SK-N-SH treated with all-trans-retinoic acid at 6 μM for 48 hours (cell line): ENCODE data around the gene FOXE1.

Experiments used
- ATAC-seq: fragments of 200-7000 bp; cut with Tn5 transposase; 3 replicates; pipeline ENCODE4 v1.9.1; 2020; ENCODE audit warnings: mild to moderate bottlenecking, moderate library complexity
- ARNTL ChIP-seq: fragments of 450-650 bp; formaldehyde crosslinking; IDR thresholded peaks from 2 replicates; pipeline ENCODE4 v1.5.0; 2020; ENCODE audit warnings: low read depth, mild to moderate bottlenecking, moderate library complexity, borderline replicate concordance
- BACH2 ChIP-seq: fragments of 250-450 bp; sonication (Bioruptor Pico); IDR thresholded peaks from 2 replicates; pipeline ENCODE4 v1.9.0; 2021; ENCODE audit warnings: mild to moderate bottlenecking, borderline replicate concordance
- CSRNP3 ChIP-seq: fragments of 250-450 bp; sonication (Bioruptor Pico); IDR thresholded peaks from 2 replicates; pipeline ENCODE4 v1.5.1; 2021; ENCODE audit warnings: mild to moderate bottlenecking, moderate library complexity
- GLIS3 ChIP-seq: fragments of 250-450 bp; sonication (Bioruptor Pico); IDR thresholded peaks from 2 replicates; pipeline ENCODE4 v1.5.0; 2020; ENCODE audit warnings: mild to moderate bottlenecking, moderate library complexity
- ISL1 ChIP-seq: fragments of 250-450 bp; sonication (Bioruptor Pico); IDR thresholded peaks from 2 replicates; pipeline ENCODE4 v2.1.2; 2022; ENCODE audit warnings: mild to moderate bottlenecking, moderate library complexity
- OSR1 ChIP-seq: fragments of 250-450 bp; sonication (Bioruptor Pico); IDR thresholded peaks from 2 replicates; pipeline ENCODE4 v1.8.0; 2022; ENCODE audit warnings: moderate library complexity, mild to moderate bottlenecking, inconsistent platforms
- PATZ1 ChIP-seq: fragments of 250-450 bp; sonication (Bioruptor Pico); IDR thresholded peaks from 2 replicates; pipeline ENCODE4 v1.8.0; 2020; ENCODE audit warnings: mild to moderate bottlenecking, moderate library complexity, borderline replicate concordance
- POU6F1 ChIP-seq: fragments of 250-450 bp; sonication (Bioruptor Pico); IDR thresholded peaks from 2 replicates; pipeline ENCODE4 v1.8.0; 2021; ENCODE audit warnings: low read depth, mild to moderate bottlenecking, moderate library complexity, borderline replicate concordance
- PPARA ChIP-seq: fragments of 250-450 bp; sonication (Bioruptor Pico); IDR thresholded peaks from 2 replicates; pipeline ENCODE4 v1.5.0; 2020; ENCODE audit warnings: mild to moderate bottlenecking, borderline replicate concordance
- SNAI2 ChIP-seq: fragments of 250-450 bp; sonication (Bioruptor Pico); IDR thresholded peaks from 2 replicates; pipeline ENCODE4 v1.5.0; 2020; ENCODE audit warnings: mild to moderate bottlenecking, moderate library complexity
- TCF4 ChIP-seq: fragments of 250-450 bp; sonication (Bioruptor Pico); IDR thresholded peaks from 2 replicates; pipeline ENCODE4 v1.8.0; 2021; ENCODE audit warnings: mild to moderate bottlenecking, moderate library complexity, borderline replicate concordance
- TOX ChIP-seq: fragments of 250-450 bp; sonication (Bioruptor Pico); IDR thresholded peaks from 2 replicates; pipeline ENCODE4 v1.8.0; 2021; ENCODE audit warnings: mild to moderate bottlenecking, moderate library complexity, borderline replicate concordance
- ZFP30 ChIP-seq: fragments of 450-650 bp; formaldehyde crosslinking; IDR thresholded peaks from 2 replicates; pipeline ENCODE4 v1.5.0; 2022; ENCODE audit warnings: mild to moderate bottlenecking, moderate library complexity
- ZNF565 ChIP-seq: fragments of 450-650 bp; formaldehyde crosslinking; conservative IDR thresholded peaks from 2 replicates; pipeline ENCODE4 v1.5.0; 2020; ENCODE audit warnings: low read depth, mild to moderate bottlenecking, moderate library complexity
- TF ChIP-seq, protein P1 (sequence below): fragments of 250-450 bp; sonication (Bioruptor Pico); IDR thresholded peaks from 2 replicates; pipeline ENCODE4 v1.5.1; 2020; ENCODE audit warnings: low read depth, mild to moderate bottlenecking, moderate library complexity
- TF ChIP-seq, protein P2 (sequence below): fragments of 250-450 bp; sonication (Bioruptor Pico); IDR thresholded peaks from 2 replicates; pipeline ENCODE4 v1.5.0; 2020; ENCODE audit warnings: mild to moderate bottlenecking, moderate library complexity

Gene FOXE1

GRCh38 chr9:97855899-97856298 is 2.9 kb downstream of the FOXE1 start:
- ATAC-seq: no peak
- TF ChIP-seq PPARA (CRISPR knock-in tag) (no peak), ZFP30 (CRISPR knock-in tag) (no peak), TCF4 (no peak), SNAI2 (CRISPR knock-in tag) (no peak), PATZ1 (no peak), TOX (no peak), GLIS3 (no peak), BACH2 (no peak), OSR1 (no peak), ISL1 (no peak), POU6F1 (CRISPR knock-in tag) (no peak), ZNF565 (CRISPR knock-in tag) (no peak)
- TF ChIP-seq, protein P1, sequence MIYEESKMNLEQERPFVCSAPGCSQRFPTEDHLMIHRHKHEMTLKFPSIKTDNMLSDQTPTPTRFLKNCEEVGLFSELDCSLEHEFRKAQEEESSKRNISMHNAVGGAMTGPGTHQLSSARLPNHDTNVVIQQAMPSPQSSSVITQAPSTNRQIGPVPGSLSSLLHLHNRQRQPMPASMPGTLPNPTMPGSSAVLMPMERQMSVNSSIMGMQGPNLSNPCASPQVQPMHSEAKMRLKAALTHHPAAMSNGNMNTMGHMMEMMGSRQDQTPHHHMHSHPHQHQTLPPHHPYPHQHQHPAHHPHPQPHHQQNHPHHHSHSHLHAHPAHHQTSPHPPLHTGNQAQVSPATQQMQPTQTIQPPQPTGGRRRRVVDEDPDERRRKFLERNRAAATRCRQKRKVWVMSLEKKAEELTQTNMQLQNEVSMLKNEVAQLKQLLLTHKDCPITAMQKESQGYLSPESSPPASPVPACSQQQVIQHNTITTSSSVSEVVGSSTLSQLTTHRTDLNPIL: no peak
- TF ChIP-seq, all 23 proteins: peak for 0

DNA sequence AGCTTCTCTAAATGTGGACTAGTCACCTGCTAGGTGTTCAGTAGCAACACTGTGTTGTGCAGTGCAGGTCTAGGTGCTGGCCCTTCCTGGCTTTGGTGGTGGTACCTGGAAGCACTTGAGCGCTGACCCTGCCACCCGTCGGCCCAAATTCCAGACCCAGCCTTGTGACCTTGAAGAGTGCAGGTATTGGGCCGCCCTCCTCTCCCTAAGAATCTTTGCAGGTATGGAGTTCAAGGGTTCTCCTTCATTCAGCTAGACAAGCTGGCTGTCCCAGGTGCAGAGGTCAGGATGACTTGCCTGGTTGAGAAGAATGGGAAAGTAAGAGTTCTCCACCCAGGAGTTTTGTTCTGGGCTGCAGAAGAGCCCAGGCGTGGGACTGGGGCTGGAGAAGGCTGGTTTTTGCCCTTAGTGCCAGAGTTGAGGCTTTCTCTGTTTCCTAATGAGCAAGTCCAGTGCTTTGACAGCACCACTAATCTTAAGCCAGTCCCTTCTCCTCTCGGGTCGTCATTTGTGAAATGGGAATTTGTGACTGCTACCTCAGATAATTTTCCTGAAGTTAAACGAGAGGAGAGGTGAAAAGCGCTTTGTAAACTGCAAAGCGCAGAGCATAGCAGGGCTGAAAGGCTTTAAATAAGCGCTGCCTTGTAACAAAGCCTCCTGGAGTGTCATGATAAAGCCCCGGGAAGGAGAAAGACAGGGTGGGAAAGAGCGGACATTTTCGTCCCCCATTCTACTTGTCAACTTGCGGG is 4.0 kb downstream of the FOXE1 start:
- no peak for ATAC-seq
- no peak for TF ChIP-seq ZFP30 (CRISPR knock-in tag)
- TF ChIP-seq GLIS3: no peak

DNA sequence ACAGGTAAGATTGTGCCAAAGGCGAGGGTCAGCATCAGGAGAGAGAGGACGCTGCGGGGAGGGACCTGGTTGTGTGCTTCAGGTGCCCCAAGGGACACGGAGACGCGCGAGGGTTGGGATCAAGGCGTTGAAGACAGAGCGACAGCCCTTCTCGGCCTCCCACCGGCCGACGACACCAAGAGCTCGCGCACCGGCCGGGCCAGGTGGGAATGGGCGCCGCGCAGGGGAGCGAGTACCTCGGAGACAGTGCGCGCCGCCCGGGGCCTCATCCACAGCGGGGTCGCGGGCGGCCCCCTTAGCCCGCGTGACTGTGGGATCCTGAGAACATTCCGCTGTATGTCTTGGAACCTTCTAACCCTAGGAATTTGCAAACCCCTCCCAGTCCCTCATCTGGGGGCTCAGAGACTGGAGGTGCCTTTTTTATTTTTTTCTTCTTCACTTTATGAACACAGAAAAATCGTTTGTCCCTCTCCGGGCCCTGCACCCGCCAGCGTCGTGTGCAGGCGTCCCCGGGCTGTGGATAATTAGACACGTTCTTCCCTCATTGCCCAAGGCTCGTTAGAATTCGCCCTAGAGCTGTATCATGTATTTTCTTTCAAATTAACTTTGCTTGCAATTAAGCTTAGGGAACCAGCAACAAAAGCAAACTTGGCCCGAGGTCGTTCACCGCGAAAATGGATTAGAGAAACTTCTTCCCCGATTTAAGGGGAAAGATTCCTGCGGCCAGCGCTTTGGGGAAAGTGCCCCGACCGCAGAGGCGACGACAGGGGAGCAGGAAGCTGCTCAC is 4.8 kb downstream of the FOXE1 start:
- no peak for ATAC-seq

More for the DNA sequence above, 4.8 kb downstream of the FOXE1 start:
- TF ChIP-seq PATZ1 (no peak), CSRNP3 (CRISPR knock-in tag) (no peak), ARNTL (CRISPR knock-in tag) (no peak), OSR1 (no peak)
- TF ChIP-seq, protein P2, sequence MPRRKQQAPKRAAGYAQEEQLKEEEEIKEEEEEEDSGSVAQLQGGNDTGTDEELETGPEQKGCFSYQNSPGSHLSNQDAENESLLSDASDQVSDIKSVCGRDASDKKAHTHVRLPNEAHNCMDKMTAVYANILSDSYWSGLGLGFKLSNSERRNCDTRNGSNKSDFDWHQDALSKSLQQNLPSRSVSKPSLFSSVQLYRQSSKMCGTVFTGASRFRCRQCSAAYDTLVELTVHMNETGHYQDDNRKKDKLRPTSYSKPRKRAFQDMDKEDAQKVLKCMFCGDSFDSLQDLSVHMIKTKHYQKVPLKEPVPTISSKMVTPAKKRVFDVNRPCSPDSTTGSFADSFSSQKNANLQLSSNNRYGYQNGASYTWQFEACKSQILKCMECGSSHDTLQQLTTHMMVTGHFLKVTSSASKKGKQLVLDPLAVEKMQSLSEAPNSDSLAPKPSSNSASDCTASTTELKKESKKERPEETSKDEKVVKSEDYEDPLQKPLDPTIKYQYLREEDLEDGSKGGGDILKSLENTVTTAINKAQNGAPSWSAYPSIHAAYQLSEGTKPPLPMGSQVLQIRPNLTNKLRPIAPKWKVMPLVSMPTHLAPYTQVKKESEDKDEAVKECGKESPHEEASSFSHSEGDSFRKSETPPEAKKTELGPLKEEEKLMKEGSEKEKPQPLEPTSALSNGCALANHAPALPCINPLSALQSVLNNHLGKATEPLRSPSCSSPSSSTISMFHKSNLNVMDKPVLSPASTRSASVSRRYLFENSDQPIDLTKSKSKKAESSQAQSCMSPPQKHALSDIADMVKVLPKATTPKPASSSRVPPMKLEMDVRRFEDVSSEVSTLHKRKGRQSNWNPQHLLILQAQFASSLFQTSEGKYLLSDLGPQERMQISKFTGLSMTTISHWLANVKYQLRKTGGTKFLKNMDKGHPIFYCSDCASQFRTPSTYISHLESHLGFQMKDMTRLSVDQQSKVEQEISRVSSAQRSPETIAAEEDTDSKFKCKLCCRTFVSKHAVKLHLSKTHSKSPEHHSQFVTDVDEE (CRISPR knock-in tag): no peak
